Keratinocyte (primary cell): ENCODE data around the gene GALNT9.

Experiments used
- CTCF ChIP-seq, 3 experiments: IDR thresholded peaks in 1 of 3; conservative IDR thresholded peaks in 1 of 3; optimal IDR thresholded peaks in 1 of 3; 2 replicates in 2 of 3; 3 replicates in 1 of 3; pipeline versions ENCODE3 to v1.5.1; 2011; ENCODE audit warnings: low read length in 3 of 3, mild to moderate bottlenecking in 3 of 3, moderate library complexity in 2 of 3, control low read depth in 1 of 3, inconsistent platforms in 1 of 3; ENCODE audit not compliant: insufficient read depth in 2 of 3; ENCODE audit errors: extremely low read depth in 1 of 3
- EZH2 ChIP-seq: IDR thresholded peaks from one replicate; pipeline ENCODE4 v1.6.1; 2012; ENCODE audit warnings: inconsistent platforms, mild to moderate bottlenecking, low read length, moderate library complexity

- TF ChIP-seq CTCF (optimal IDR thresholded peaks at IDR 0.05 in 1 of 3, IDR thresholded peaks at IDR 0.05 in 1 of 3, conservative IDR thresholded peaks at IDR 0.05 in 1 of 3; ENCODE audit: extremely low read depth in 1 of 3, insufficient read depth in 2 of 3, low read length in 3 of 3), result no peak
- TF ChIP-seq EZH2, result no peak
Measured at GRCh38 chr12:132278401-132279183, 50.8 kb downstream of the GALNT9 start.
